WTC11 (cell line): ENCODE measurements around the gene HSP90AB1. TPM values are rescaled to one million over a fixed set of nuclear protein-coding genes. Genes with fewer than 3 reads are reported as not detected.

Source experiments
- ATAC-seq: fragments of 200-7000 bp; cut with Tn5 transposase; 2 replicates; pipeline ENCODE4 v1.10.0; 2021; ENCODE audit warnings: mild to moderate bottlenecking, moderate library complexity
- CTCF ChIA-PET: fragments of 300-600 bp; sonication (Branson Sonifier 250); formaldehyde crosslinking; loops from one replicate; lab custom pipeline; 2021; ENCODE audit warnings: antibody characterized with exemption; lab: Charles Lee
- POLR2A ChIA-PET: fragments of 350-600 bp; sonication (Branson Sonifier 250); formaldehyde crosslinking; loops from one replicate; lab custom pipeline; 2021; ENCODE audit warnings: antibody characterized with exemption; lab: Charles Lee
- DNase-seq: peaks from one replicate; pipeline ENCODE4 v3.0.0; 2021; ENCODE audit warnings: low spot score
- H3K27ac Mint-ChIP-seq: 2 replicates; pipeline ENCODE4 v1.8.0; 2021; ENCODE audit warnings: mixed read lengths
- H3K27me3 Mint-ChIP-seq: 2 replicates; pipeline ENCODE4 v1.8.0; 2021; ENCODE audit warnings: low read depth, mild to moderate bottlenecking, moderate library complexity, mixed read lengths
- H3K36me3 Mint-ChIP-seq: 2 replicates; pipeline ENCODE4 v1.8.0; 2021; ENCODE audit warnings: mixed read lengths
- H3K4me1 Mint-ChIP-seq: 2 replicates; pipeline ENCODE4 v1.8.0; 2022; ENCODE audit warnings: mixed read lengths
- H3K4me3 Mint-ChIP-seq: 2 replicates; pipeline ENCODE4 v1.8.0; 2021; ENCODE audit warnings: mild to moderate bottlenecking, moderate library complexity, mixed read lengths
- H3K9me3 Mint-ChIP-seq: 2 replicates; pipeline ENCODE4 v1.8.0; 2021; ENCODE audit warnings: mixed read lengths
- GRHL2 ChIP-seq: fragments of 250-450 bp; sonication (Bioruptor Pico); IDR thresholded peaks from 2 replicates; pipeline ENCODE4 v1.8.0; 2022; ENCODE audit warnings: mild to moderate bottlenecking, moderate library complexity; ENCODE audit not compliant: insufficient replicate concordance, severe bottlenecking
- JAZF1 ChIP-seq: fragments of 250-450 bp; sonication (Bioruptor Pico); IDR thresholded peaks from 2 replicates; pipeline ENCODE4 v1.9.0; 2021; ENCODE audit warnings: moderate library complexity, mild to moderate bottlenecking, inconsistent platforms
- JUN ChIP-seq: sonication (generic); formaldehyde crosslinking; IDR thresholded peaks from 2 replicates; pipeline ENCODE4 v1.8.0; 2023; ENCODE audit warnings: mild to moderate bottlenecking, missing genetic modification reagents
- NFE2L1 ChIP-seq: sonication (generic); formaldehyde crosslinking; IDR thresholded peaks from 2 replicates; pipeline ENCODE4 v1.8.1; 2023; ENCODE audit warnings: missing genetic modification reagents
- NR3C1 ChIP-seq: sonication (generic); formaldehyde crosslinking; conservative IDR thresholded peaks from 2 replicates; pipeline ENCODE4 v1.8.1; 2023; ENCODE audit warnings: low read depth, mild to moderate bottlenecking, missing genetic modification reagents
- OVOL2 ChIP-seq: fragments of 250-450 bp; sonication (Bioruptor Pico); IDR thresholded peaks from 2 replicates; pipeline ENCODE4 v1.9.0; 2021; ENCODE audit warnings: mild to moderate bottlenecking, borderline replicate concordance
- SMAD4 ChIP-seq: sonication (generic); formaldehyde crosslinking; IDR thresholded peaks from 2 replicates; pipeline ENCODE4 v1.8.0; 2022; ENCODE audit warnings: mild to moderate bottlenecking, missing genetic modification reagents
- total RNA-seq: library from RNA; stranded (reverse); gene quantifications from 3 replicates; pipeline ENCODE4 v1.2.3, GENCODE V29; 2021
- TF ChIP-seq, protein P1 (sequence below): sonication (generic); formaldehyde crosslinking; IDR thresholded peaks from 2 replicates; pipeline ENCODE4 v1.8.0; 2022; ENCODE audit warnings: missing genetic modification reagents
- TF ChIP-seq, protein P2 (sequence below): sonication (generic); formaldehyde crosslinking; IDR thresholded peaks from 2 replicates; pipeline ENCODE4 v1.8.1; 2022; ENCODE audit warnings: missing genetic modification reagents, borderline replicate concordance
- TF ChIP-seq, protein P3 (sequence below): sonication (generic); formaldehyde crosslinking; IDR thresholded peaks from 2 replicates; pipeline ENCODE4 v1.8.0; 2023; ENCODE audit warnings: mild to moderate bottlenecking, missing genetic modification reagents
- TF ChIP-seq, protein P4 (sequence below): fragments of 250-450 bp; sonication (Bioruptor Pico); IDR thresholded peaks from 2 replicates; pipeline ENCODE4 v1.9.0; 2021; ENCODE audit warnings: mild to moderate bottlenecking, borderline replicate concordance
- TF ChIP-seq, protein P5 (sequence below): sonication (generic); formaldehyde crosslinking; IDR thresholded peaks from 2 replicates; pipeline ENCODE4 v1.8.1; 2022; ENCODE audit warnings: low read depth, mild to moderate bottlenecking, moderate library complexity, missing genetic modification reagents, borderline replicate concordance
- TF ChIP-seq, protein P6 (sequence below): sonication (generic); formaldehyde crosslinking; conservative IDR thresholded peaks from 2 replicates; pipeline ENCODE4 v1.8.1; 2023; ENCODE audit warnings: mild to moderate bottlenecking, low read depth, missing genetic modification reagents, moderate library complexity

HSP90AB1 gene
- total RNA-seq, 1 experiment from 2014 or later = 2,171 TPM

DNA sequence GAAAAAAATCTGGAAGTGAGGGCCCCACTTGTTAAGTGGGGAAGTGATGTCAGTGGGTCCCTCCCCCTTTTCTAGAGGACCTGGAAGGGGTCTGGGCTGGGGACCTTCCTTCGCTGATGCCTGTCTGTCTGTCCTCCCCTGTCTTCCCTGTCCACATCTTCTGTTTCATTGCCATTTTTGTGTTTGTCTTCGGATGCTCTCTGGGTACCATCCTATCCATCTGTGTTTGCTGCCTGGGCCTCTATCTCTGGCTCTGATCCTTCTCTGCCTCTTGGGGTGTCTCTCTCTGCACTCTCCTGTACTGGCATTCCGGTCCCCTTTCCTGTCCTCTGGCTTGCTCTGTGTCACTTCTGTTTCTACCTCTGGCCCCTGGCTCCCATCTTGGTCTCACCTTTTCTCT, 25.6 kb downstream of the HSP90AB1 start:
- TF ChIP-seq JAZF1 (CRISPR knock-in tag) (no peak), JUN (CRISPR knock-in tag) (no peak), NR3C1 (CRISPR knock-in tag) (no peak), NFE2L1 (CRISPR knock-in tag) (no peak), SMAD4 (no peak), OVOL2 (CRISPR knock-in tag) (no peak), GRHL2 (CRISPR knock-in tag) (no peak)
- TF ChIP-seq, protein P1, sequence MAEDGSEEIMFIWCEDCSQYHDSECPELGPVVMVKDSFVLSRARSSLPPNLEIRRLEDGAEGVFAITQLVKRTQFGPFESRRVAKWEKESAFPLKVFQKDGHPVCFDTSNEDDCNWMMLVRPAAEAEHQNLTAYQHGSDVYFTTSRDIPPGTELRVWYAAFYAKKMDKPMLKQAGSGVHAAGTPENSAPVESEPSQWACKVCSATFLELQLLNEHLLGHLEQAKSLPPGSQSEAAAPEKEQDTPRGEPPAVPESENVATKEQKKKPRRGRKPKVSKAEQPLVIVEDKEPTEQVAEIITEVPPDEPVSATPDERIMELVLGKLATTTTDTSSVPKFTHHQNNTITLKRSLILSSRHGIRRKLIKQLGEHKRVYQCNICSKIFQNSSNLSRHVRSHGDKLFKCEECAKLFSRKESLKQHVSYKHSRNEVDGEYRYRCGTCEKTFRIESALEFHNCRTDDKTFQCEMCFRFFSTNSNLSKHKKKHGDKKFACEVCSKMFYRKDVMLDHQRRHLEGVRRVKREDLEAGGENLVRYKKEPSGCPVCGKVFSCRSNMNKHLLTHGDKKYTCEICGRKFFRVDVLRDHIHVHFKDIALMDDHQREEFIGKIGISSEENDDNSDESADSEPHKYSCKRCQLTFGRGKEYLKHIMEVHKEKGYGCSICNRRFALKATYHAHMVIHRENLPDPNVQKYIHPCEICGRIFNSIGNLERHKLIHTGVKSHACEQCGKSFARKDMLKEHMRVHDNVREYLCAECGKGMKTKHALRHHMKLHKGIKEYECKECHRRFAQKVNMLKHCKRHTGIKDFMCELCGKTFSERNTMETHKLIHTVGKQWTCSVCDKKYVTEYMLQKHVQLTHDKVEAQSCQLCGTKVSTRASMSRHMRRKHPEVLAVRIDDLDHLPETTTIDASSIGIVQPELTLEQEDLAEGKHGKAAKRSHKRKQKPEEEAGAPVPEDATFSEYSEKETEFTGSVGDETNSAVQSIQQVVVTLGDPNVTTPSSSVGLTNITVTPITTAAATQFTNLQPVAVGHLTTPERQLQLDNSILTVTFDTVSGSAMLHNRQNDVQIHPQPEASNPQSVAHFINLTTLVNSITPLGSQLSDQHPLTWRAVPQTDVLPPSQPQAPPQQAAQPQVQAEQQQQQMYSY (CRISPR knock-in tag) = no peak
- TF ChIP-seq, protein P2, sequence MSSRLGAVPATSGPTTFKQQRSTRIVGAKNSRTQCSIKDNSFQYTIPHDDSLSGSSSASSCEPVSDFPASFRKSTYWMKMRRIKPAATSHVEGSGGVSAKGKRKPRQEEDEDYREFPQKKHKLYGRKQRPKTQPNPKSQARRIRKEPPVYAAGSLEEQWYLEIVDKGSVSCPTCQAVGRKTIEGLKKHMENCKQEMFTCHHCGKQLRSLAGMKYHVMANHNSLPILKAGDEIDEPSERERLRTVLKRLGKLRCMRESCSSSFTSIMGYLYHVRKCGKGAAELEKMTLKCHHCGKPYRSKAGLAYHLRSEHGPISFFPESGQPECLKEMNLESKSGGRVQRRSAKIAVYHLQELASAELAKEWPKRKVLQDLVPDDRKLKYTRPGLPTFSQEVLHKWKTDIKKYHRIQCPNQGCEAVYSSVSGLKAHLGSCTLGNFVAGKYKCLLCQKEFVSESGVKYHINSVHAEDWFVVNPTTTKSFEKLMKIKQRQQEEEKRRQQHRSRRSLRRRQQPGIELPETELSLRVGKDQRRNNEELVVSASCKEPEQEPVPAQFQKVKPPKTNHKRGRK (CRISPR knock-in tag) = no peak
- TF ChIP-seq, protein P3, sequence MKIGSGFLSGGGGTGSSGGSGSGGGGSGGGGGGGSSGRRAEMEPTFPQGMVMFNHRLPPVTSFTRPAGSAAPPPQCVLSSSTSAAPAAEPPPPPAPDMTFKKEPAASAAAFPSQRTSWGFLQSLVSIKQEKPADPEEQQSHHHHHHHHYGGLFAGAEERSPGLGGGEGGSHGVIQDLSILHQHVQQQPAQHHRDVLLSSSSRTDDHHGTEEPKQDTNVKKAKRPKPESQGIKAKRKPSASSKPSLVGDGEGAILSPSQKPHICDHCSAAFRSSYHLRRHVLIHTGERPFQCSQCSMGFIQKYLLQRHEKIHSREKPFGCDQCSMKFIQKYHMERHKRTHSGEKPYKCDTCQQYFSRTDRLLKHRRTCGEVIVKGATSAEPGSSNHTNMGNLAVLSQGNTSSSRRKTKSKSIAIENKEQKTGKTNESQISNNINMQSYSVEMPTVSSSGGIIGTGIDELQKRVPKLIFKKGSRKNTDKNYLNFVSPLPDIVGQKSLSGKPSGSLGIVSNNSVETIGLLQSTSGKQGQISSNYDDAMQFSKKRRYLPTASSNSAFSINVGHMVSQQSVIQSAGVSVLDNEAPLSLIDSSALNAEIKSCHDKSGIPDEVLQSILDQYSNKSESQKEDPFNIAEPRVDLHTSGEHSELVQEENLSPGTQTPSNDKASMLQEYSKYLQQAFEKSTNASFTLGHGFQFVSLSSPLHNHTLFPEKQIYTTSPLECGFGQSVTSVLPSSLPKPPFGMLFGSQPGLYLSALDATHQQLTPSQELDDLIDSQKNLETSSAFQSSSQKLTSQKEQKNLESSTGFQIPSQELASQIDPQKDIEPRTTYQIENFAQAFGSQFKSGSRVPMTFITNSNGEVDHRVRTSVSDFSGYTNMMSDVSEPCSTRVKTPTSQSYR = no peak
- TF ChIP-seq, protein P4, sequence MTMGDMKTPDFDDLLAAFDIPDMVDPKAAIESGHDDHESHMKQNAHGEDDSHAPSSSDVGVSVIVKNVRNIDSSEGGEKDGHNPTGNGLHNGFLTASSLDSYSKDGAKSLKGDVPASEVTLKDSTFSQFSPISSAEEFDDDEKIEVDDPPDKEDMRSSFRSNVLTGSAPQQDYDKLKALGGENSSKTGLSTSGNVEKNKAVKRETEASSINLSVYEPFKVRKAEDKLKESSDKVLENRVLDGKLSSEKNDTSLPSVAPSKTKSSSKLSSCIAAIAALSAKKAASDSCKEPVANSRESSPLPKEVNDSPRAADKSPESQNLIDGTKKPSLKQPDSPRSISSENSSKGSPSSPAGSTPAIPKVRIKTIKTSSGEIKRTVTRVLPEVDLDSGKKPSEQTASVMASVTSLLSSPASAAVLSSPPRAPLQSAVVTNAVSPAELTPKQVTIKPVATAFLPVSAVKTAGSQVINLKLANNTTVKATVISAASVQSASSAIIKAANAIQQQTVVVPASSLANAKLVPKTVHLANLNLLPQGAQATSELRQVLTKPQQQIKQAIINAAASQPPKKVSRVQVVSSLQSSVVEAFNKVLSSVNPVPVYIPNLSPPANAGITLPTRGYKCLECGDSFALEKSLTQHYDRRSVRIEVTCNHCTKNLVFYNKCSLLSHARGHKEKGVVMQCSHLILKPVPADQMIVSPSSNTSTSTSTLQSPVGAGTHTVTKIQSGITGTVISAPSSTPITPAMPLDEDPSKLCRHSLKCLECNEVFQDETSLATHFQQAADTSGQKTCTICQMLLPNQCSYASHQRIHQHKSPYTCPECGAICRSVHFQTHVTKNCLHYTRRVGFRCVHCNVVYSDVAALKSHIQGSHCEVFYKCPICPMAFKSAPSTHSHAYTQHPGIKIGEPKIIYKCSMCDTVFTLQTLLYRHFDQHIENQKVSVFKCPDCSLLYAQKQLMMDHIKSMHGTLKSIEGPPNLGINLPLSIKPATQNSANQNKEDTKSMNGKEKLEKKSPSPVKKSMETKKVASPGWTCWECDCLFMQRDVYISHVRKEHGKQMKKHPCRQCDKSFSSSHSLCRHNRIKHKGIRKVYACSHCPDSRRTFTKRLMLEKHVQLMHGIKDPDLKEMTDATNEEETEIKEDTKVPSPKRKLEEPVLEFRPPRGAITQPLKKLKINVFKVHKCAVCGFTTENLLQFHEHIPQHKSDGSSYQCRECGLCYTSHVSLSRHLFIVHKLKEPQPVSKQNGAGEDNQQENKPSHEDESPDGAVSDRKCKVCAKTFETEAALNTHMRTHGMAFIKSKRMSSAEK (CRISPR knock-in tag) = no peak
- TF ChIP-seq, protein P5, sequence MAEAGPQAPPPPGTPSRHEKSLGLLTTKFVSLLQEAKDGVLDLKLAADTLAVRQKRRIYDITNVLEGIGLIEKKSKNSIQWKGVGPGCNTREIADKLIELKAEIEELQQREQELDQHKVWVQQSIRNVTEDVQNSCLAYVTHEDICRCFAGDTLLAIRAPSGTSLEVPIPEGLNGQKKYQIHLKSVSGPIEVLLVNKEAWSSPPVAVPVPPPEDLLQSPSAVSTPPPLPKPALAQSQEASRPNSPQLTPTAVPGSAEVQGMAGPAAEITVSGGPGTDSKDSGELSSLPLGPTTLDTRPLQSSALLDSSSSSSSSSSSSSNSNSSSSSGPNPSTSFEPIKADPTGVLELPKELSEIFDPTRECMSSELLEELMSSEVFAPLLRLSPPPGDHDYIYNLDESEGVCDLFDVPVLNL (CRISPR knock-in tag) = no peak
- TF ChIP-seq, protein P6, sequence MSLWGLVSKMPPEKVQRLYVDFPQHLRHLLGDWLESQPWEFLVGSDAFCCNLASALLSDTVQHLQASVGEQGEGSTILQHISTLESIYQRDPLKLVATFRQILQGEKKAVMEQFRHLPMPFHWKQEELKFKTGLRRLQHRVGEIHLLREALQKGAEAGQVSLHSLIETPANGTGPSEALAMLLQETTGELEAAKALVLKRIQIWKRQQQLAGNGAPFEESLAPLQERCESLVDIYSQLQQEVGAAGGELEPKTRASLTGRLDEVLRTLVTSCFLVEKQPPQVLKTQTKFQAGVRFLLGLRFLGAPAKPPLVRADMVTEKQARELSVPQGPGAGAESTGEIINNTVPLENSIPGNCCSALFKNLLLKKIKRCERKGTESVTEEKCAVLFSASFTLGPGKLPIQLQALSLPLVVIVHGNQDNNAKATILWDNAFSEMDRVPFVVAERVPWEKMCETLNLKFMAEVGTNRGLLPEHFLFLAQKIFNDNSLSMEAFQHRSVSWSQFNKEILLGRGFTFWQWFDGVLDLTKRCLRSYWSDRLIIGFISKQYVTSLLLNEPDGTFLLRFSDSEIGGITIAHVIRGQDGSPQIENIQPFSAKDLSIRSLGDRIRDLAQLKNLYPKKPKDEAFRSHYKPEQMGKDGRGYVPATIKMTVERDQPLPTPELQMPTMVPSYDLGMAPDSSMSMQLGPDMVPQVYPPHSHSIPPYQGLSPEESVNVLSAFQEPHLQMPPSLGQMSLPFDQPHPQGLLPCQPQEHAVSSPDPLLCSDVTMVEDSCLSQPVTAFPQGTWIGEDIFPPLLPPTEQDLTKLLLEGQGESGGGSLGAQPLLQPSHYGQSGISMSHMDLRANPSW (CRISPR knock-in tag) = no peak
- Mint-ChIP-seq H3K36me3 (no peaks in the 10 kb centered on the region), H3K4me3 (no peak overlapping the region), H3K27ac (no peak overlapping the region), H3K4me1 (peaks cover 34% of the 10 kb centered on the region), H3K9me3 (no peaks in the 10 kb centered on the region), H3K27me3 (peaks cover 41% of the 10 kb centered on the region)
- POLR2A ChIA-PET = no interaction called here
- no peak for ATAC-seq
- DNase-seq = no peak
- CTCF ChIA-PET = interaction anchor here (0.7 to 6.3 kb wide), 3 partner anchors 33 to 66 kb away, joined by 3 to 109 read pairs (median 4); partner anchors contain the start of gene AARS2
